SK-N-SH treated with all-trans-retinoic acid at 6 μM for 48 hours (cell line): Measurements from ENCODE around the gene MED26.

ENCODE experiments used
- ATAC-seq: fragments of 200-7000 bp; cut with Tn5 transposase; 3 replicates; pipeline ENCODE4 v1.9.1; 2020; ENCODE audit warnings: mild to moderate bottlenecking, moderate library complexity
- ARNTL ChIP-seq: fragments of 450-650 bp; formaldehyde crosslinking; IDR thresholded peaks from 2 replicates; pipeline ENCODE4 v1.5.0; 2020; ENCODE audit warnings: low read depth, mild to moderate bottlenecking, moderate library complexity, borderline replicate concordance
- BACH2 ChIP-seq: fragments of 250-450 bp; sonication (Bioruptor Pico); IDR thresholded peaks from 2 replicates; pipeline ENCODE4 v1.9.0; 2021; ENCODE audit warnings: mild to moderate bottlenecking, borderline replicate concordance
- CSRNP3 ChIP-seq: fragments of 250-450 bp; sonication (Bioruptor Pico); IDR thresholded peaks from 2 replicates; pipeline ENCODE4 v1.5.1; 2021; ENCODE audit warnings: mild to moderate bottlenecking, moderate library complexity
- ESRRG ChIP-seq: fragments of 250-450 bp; sonication (Bioruptor Pico); IDR thresholded peaks from 2 replicates; pipeline ENCODE4 v1.6.1; 2021; ENCODE audit warnings: mild to moderate bottlenecking
- GLIS3 ChIP-seq: fragments of 250-450 bp; sonication (Bioruptor Pico); IDR thresholded peaks from 2 replicates; pipeline ENCODE4 v1.5.0; 2020; ENCODE audit warnings: mild to moderate bottlenecking, moderate library complexity
- ISL1 ChIP-seq: fragments of 250-450 bp; sonication (Bioruptor Pico); IDR thresholded peaks from 2 replicates; pipeline ENCODE4 v2.1.2; 2022; ENCODE audit warnings: mild to moderate bottlenecking, moderate library complexity
- OSR1 ChIP-seq: fragments of 250-450 bp; sonication (Bioruptor Pico); IDR thresholded peaks from 2 replicates; pipeline ENCODE4 v1.8.0; 2022; ENCODE audit warnings: moderate library complexity, mild to moderate bottlenecking, inconsistent platforms
- POU6F1 ChIP-seq: fragments of 250-450 bp; sonication (Bioruptor Pico); IDR thresholded peaks from 2 replicates; pipeline ENCODE4 v1.8.0; 2021; ENCODE audit warnings: low read depth, mild to moderate bottlenecking, moderate library complexity, borderline replicate concordance
- PPARA ChIP-seq: fragments of 250-450 bp; sonication (Bioruptor Pico); IDR thresholded peaks from 2 replicates; pipeline ENCODE4 v1.5.0; 2020; ENCODE audit warnings: mild to moderate bottlenecking, borderline replicate concordance
- RARB ChIP-seq: fragments of 250-450 bp; sonication (Bioruptor Pico); IDR thresholded peaks from 2 replicates; pipeline ENCODE4 v1.8.0; 2021; ENCODE audit warnings: mild to moderate bottlenecking, moderate library complexity
- SNAI2 ChIP-seq: fragments of 250-450 bp; sonication (Bioruptor Pico); IDR thresholded peaks from 2 replicates; pipeline ENCODE4 v1.5.0; 2020; ENCODE audit warnings: mild to moderate bottlenecking, moderate library complexity
- TCF4 ChIP-seq: fragments of 250-450 bp; sonication (Bioruptor Pico); IDR thresholded peaks from 2 replicates; pipeline ENCODE4 v1.8.0; 2021; ENCODE audit warnings: mild to moderate bottlenecking, moderate library complexity, borderline replicate concordance
- TOX ChIP-seq: fragments of 250-450 bp; sonication (Bioruptor Pico); IDR thresholded peaks from 2 replicates; pipeline ENCODE4 v1.8.0; 2021; ENCODE audit warnings: mild to moderate bottlenecking, moderate library complexity, borderline replicate concordance
- ZC3H10 ChIP-seq: fragments of 250-450 bp; sonication (Bioruptor Pico); IDR thresholded peaks from 2 replicates; pipeline ENCODE4 v1.5.1; 2021; ENCODE audit warnings: mild to moderate bottlenecking, moderate library complexity
- ZFP30 ChIP-seq: fragments of 450-650 bp; formaldehyde crosslinking; IDR thresholded peaks from 2 replicates; pipeline ENCODE4 v1.5.0; 2022; ENCODE audit warnings: mild to moderate bottlenecking, moderate library complexity
- ZNF565 ChIP-seq: fragments of 450-650 bp; formaldehyde crosslinking; conservative IDR thresholded peaks from 2 replicates; pipeline ENCODE4 v1.5.0; 2020; ENCODE audit warnings: low read depth, mild to moderate bottlenecking, moderate library complexity
- ZNF70 ChIP-seq: fragments of 450-650 bp; formaldehyde crosslinking; IDR thresholded peaks from 2 replicates; pipeline ENCODE4 v1.5.0; 2020; ENCODE audit warnings: mild to moderate bottlenecking, moderate library complexity
- ZNF8 ChIP-seq: fragments of 450-650 bp; formaldehyde crosslinking; IDR thresholded peaks from 2 replicates; pipeline ENCODE4 v1.5.0; 2020; ENCODE audit warnings: mild to moderate bottlenecking, moderate library complexity
- TF ChIP-seq, protein P1 (sequence below): fragments of 250-450 bp; sonication (Bioruptor Pico); IDR thresholded peaks from 2 replicates; pipeline ENCODE4 v1.5.0; 2020; ENCODE audit warnings: mild to moderate bottlenecking, moderate library complexity
- TF ChIP-seq, protein P2 (sequence below): fragments of 250-450 bp; sonication (Bioruptor Pico); IDR thresholded peaks from 2 replicates; pipeline ENCODE4 v1.8.0; 2020; ENCODE audit warnings: mild to moderate bottlenecking, moderate library complexity, borderline replicate concordance
- TF ChIP-seq, protein P3 (sequence below): fragments of 250-450 bp; sonication (Bioruptor Pico); IDR thresholded peaks from 2 replicates; pipeline ENCODE4 v1.5.1; 2020; ENCODE audit warnings: low read depth, mild to moderate bottlenecking, moderate library complexity

MED26 gene

GRCh38 chr19:16650821-16651220 is 22.8 kb upstream of the MED26 start:
- ATAC-seq = no peak
- no peak for TF ChIP-seq TOX (CRISPR knock-in tag)
- no peak for TF ChIP-seq OSR1 (CRISPR knock-in tag)
- no peak for TF ChIP-seq ZNF565 (CRISPR knock-in tag)
- no peak for TF ChIP-seq SNAI2 (CRISPR knock-in tag)
- no peak for TF ChIP-seq ISL1
- TF ChIP-seq, protein P1, sequence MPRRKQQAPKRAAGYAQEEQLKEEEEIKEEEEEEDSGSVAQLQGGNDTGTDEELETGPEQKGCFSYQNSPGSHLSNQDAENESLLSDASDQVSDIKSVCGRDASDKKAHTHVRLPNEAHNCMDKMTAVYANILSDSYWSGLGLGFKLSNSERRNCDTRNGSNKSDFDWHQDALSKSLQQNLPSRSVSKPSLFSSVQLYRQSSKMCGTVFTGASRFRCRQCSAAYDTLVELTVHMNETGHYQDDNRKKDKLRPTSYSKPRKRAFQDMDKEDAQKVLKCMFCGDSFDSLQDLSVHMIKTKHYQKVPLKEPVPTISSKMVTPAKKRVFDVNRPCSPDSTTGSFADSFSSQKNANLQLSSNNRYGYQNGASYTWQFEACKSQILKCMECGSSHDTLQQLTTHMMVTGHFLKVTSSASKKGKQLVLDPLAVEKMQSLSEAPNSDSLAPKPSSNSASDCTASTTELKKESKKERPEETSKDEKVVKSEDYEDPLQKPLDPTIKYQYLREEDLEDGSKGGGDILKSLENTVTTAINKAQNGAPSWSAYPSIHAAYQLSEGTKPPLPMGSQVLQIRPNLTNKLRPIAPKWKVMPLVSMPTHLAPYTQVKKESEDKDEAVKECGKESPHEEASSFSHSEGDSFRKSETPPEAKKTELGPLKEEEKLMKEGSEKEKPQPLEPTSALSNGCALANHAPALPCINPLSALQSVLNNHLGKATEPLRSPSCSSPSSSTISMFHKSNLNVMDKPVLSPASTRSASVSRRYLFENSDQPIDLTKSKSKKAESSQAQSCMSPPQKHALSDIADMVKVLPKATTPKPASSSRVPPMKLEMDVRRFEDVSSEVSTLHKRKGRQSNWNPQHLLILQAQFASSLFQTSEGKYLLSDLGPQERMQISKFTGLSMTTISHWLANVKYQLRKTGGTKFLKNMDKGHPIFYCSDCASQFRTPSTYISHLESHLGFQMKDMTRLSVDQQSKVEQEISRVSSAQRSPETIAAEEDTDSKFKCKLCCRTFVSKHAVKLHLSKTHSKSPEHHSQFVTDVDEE (CRISPR knock-in tag) = no peak
- TF ChIP-seq ARNTL = no peak
- TF ChIP-seq, protein P2, sequence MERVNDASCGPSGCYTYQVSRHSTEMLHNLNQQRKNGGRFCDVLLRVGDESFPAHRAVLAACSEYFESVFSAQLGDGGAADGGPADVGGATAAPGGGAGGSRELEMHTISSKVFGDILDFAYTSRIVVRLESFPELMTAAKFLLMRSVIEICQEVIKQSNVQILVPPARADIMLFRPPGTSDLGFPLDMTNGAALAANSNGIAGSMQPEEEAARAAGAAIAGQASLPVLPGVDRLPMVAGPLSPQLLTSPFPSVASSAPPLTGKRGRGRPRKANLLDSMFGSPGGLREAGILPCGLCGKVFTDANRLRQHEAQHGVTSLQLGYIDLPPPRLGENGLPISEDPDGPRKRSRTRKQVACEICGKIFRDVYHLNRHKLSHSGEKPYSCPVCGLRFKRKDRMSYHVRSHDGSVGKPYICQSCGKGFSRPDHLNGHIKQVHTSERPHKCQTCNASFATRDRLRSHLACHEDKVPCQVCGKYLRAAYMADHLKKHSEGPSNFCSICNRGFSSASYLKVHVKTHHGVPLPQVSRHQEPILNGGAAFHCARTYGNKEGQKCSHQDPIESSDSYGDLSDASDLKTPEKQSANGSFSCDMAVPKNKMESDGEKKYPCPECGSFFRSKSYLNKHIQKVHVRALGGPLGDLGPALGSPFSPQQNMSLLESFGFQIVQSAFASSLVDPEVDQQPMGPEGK (CRISPR knock-in tag) = no peak

DNA sequence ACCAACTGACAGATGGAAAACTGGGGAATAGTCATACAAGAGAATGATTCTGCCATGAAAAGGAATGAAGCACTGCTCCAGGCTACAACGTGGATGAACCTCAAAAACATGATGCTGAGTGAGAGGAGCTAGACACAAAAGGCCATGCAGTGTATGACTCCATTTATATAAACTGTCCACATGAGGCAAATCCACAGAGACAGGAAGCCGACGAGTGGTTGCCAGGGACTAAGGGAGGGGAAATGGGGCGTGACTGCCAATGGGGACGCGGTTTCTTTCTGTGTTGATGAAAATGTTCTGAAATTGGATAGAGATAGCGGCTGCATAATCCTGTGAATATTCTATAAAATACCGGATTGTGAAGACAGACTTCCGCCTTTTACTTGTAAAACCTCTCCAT is 21.7 kb upstream of the MED26 start:
- no peak for TF ChIP-seq PPARA (CRISPR knock-in tag)
- no peak for TF ChIP-seq BACH2
- TF ChIP-seq ZNF70 = no peak
- TF ChIP-seq ZFP30 = no peak
- no peak for TF ChIP-seq POU6F1 (CRISPR knock-in tag)
- no peak for TF ChIP-seq RARB (CRISPR knock-in tag)
- TF ChIP-seq TCF4 (CRISPR knock-in tag) = no peak
- TF ChIP-seq, protein P3, sequence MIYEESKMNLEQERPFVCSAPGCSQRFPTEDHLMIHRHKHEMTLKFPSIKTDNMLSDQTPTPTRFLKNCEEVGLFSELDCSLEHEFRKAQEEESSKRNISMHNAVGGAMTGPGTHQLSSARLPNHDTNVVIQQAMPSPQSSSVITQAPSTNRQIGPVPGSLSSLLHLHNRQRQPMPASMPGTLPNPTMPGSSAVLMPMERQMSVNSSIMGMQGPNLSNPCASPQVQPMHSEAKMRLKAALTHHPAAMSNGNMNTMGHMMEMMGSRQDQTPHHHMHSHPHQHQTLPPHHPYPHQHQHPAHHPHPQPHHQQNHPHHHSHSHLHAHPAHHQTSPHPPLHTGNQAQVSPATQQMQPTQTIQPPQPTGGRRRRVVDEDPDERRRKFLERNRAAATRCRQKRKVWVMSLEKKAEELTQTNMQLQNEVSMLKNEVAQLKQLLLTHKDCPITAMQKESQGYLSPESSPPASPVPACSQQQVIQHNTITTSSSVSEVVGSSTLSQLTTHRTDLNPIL (CRISPR knock-in tag) = no peak
- TF ChIP-seq SNAI2 (CRISPR knock-in tag) = no peak
- no peak for TF ChIP-seq ARNTL
- TF ChIP-seq CSRNP3 = no peak
- no peak for TF ChIP-seq ZC3H10 (CRISPR knock-in tag)
- no peak for TF ChIP-seq ZNF565 (CRISPR knock-in tag)
- TF ChIP-seq ISL1 = no peak
- TF ChIP-seq GLIS3 (CRISPR knock-in tag) = no peak
- TF ChIP-seq, protein P1 (CRISPR knock-in tag) = no peak
- no peak for TF ChIP-seq ESRRG
- no peak for TF ChIP-seq ZNF8 (CRISPR knock-in tag)
- TF ChIP-seq OSR1 (CRISPR knock-in tag) = no peak
- ATAC-seq = no peak; the same call in 2 of the 3 replicates
